RWPE2 (cell line): ENCODE data around the gene PMFBP1.

Experiments
- ATAC-seq: fragments of 200-7000 bp; cut with Tn5 transposase; 3 replicates; pipeline ENCODE4 v1.9.1; 2021; ENCODE audit warnings: low read depth
- DNase-seq: peaks from one replicate; pipeline ENCODE4 v3.0.0-alpha.2; 2020; ENCODE audit warnings: low spot score
- H3K27ac ChIP-seq: fragments of 450-650 bp; 2 replicates; pipeline ENCODE4 v1.5.1; 2017; ENCODE audit warnings: mild to moderate bottlenecking; ENCODE audit not compliant: poor library complexity, severe bottlenecking
- H3K27me3 ChIP-seq: fragments of 250-450 bp; sonication (Bioruptor Pico); 2 replicates; pipeline ENCODE4 v1.5.1; 2021; ENCODE audit warnings: mild to moderate bottlenecking, moderate library complexity; ENCODE audit not compliant: insufficient read depth, poor library complexity, severe bottlenecking
- H3K36me3 ChIP-seq: fragments of 250-450 bp; sonication (Bioruptor Pico); 2 replicates; pipeline ENCODE4 v1.5.1; 2020; ENCODE audit warnings: low read depth, mild to moderate bottlenecking, moderate library complexity
- H3K4me1 ChIP-seq: fragments of 250-450 bp; sonication (Bioruptor Pico); 2 replicates; pipeline ENCODE4 v1.5.1; 2021; ENCODE audit warnings: mild to moderate bottlenecking, moderate library complexity; ENCODE audit not compliant: insufficient read depth, poor library complexity, severe bottlenecking
- H3K4me3 ChIP-seq: fragments of 250-450 bp; sonication (Bioruptor Pico); 2 replicates; pipeline ENCODE4 v1.5.1; 2021; ENCODE audit warnings: mild to moderate bottlenecking, moderate library complexity; ENCODE audit not compliant: severe bottlenecking
- H3K9me3 ChIP-seq: fragments of 250-450 bp; sonication (Bioruptor Pico); 2 replicates; pipeline ENCODE4 v1.5.1; 2021; ENCODE audit warnings: mild to moderate bottlenecking, moderate library complexity; ENCODE audit not compliant: severe bottlenecking
- CTCF ChIP-seq: fragments of 450-650 bp; IDR thresholded peaks from one replicate; pipeline ENCODE4 v1.5.1; 2017; ENCODE audit warnings: mild to moderate bottlenecking, moderate library complexity; ENCODE audit not compliant: poor library complexity, severe bottlenecking

PMFBP1 gene

GRCh38 chr16:72124148-72124547 is 47.8 kb downstream of the PMFBP1 start:
- H3K4me1 ChIP-seq, result no peaks in the 10 kb centered on the region
- TF ChIP-seq CTCF, result no peak
- H3K27me3 ChIP-seq, result no peaks in the 10 kb centered on the region
- no peaks in the 10 kb centered on the region for H3K36me3 ChIP-seq
- no peak overlapping the region for H3K4me3 ChIP-seq
- no peak overlapping the region for H3K27ac ChIP-seq
- DNase-seq, result no peak
- no peaks in the 10 kb centered on the region for H3K9me3 ChIP-seq
- no peak for ATAC-seq

GRCh38 chr16:72123426-72123825 is 48.5 kb downstream of the PMFBP1 start:
- H3K27me3 ChIP-seq, result no peaks in the 10 kb centered on the region
- no peak overlapping the region for H3K4me3 ChIP-seq
- H3K4me1 ChIP-seq, result no peaks in the 10 kb centered on the region
- DNase-seq, result no peak
- TF ChIP-seq CTCF, result no peak
- H3K36me3 ChIP-seq, result no peaks in the 10 kb centered on the region
- no peaks in the 10 kb centered on the region for H3K9me3 ChIP-seq
- ATAC-seq, result no peak
- no peak overlapping the region for H3K27ac ChIP-seq

DNA sequence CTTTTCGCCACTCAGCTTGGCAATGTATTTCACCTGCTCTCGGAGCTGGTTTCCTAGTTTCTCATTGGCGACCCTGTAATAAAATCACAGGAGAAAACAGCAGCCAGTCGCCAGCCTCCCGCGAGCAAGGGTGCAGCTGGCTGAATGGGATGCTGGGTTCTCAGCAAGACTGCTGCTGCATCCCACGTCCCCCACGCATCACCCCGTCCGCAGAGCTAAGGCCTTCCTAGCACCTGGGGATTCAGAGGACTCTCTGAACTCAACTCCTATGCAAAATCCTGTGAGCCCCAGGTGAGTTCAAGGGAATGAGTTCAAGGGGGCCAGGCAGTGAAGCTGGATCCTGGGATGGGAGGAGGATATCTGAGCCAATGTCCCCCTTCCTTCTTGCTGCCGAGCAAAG is 49.0 kb downstream of the PMFBP1 start:
- TF ChIP-seq CTCF, result no peak
- Histone ChIP-seq H3K27me3 (no peaks in the 10 kb centered on the region), H3K9me3 (no peaks in the 10 kb centered on the region), H3K4me3 (no peak overlapping the region), H3K4me1 (no peaks in the 10 kb centered on the region), H3K27ac (no peak overlapping the region), H3K36me3 (no peaks in the 10 kb centered on the region)
- no peak for ATAC-seq
- no peak for DNase-seq

DNA sequence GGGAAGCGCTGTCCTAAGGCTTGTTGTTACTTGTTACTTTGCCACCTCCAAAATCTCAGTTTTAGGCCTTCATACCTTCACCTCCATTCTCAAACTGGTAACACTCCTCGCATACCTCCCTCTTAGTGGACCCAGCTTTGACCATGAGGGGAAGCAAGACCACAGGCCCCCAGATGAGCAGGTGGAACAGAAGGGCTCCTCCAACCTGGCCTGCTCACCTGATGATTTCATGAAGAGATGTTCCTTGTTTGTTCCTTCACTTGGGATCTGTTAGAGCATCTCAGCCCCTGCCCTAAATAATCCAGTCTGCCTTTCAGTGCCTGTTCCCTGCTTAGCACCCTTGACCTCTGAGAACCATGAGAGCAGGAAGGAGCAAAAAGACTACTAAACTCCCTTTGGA is 49.6 kb downstream of the PMFBP1 start:
- Histone ChIP-seq H3K9me3 (no peaks in the 10 kb centered on the region), H3K27me3 (no peaks in the 10 kb centered on the region), H3K4me3 (no peak overlapping the region), H3K27ac (no peak overlapping the region), H3K36me3 (no peaks in the 10 kb centered on the region), H3K4me1 (no peaks in the 10 kb centered on the region)
- no peak for TF ChIP-seq CTCF
- DNase-seq (no peak), ATAC-seq (no peak)

- H3K4me1 ChIP-seq, result no peaks in the 10 kb centered on the region
- no peaks in the 10 kb centered on the region for H3K27me3 ChIP-seq
- no peak for TF ChIP-seq CTCF
- DNase-seq (no peak), ATAC-seq (no peak)
- no peak overlapping the region for H3K27ac ChIP-seq
- H3K4me3 ChIP-seq, result no peak overlapping the region
- H3K9me3 ChIP-seq, result no peaks in the 10 kb centered on the region
- H3K36me3 ChIP-seq, result no peaks in the 10 kb centered on the region
Measured at GRCh38 chr16:72120026-72120425, 51.9 kb downstream of the PMFBP1 start.
